H1 (cell line): ENCODE measurements around the gene FAM131C. TPM values are rescaled to one million over a fixed set of nuclear protein-coding genes. Genes with fewer than 3 reads are reported as not detected.

Source experiments
- CTCF ChIA-PET: fragments of 300-600 bp; sonication (Branson Sonifier 250); formaldehyde crosslinking; loops from one replicate; lab custom pipeline; 2021; ENCODE audit not compliant: partially characterized antibody; lab: Charles Lee
- POLR2A ChIA-PET: fragments of 300-600 bp; sonication (Branson Sonifier 250); formaldehyde crosslinking; loops from one replicate; lab custom pipeline; 2021; ENCODE audit warnings: inconsistent platforms; ENCODE audit not compliant: partially characterized antibody; lab: Charles Lee
- DNase-seq, 2 experiments: peaks; one replicate each; pipeline versions ENCODE4 v3.0.0 to v3.0.0-alpha.2; 2010 to 2022; ENCODE audit warnings: low spot score in 2 of 2, low read depth in 1 of 2, mixed read lengths in 1 of 2
- FAIRE-seq: peaks from 2 replicates; lab custom pipeline; 2011; peaks lifted over from hg19 to GRCh38; lab: Jason Lieb, UNC
- H2AFZ ChIP-seq: 2 replicates; pipeline ENCODE4 v1.8.1; 2012; ENCODE audit warnings: low read length, inconsistent platforms
- H2AK5ac ChIP-seq: 2 replicates; pipeline ENCODE4 v1.6.1; 2013; ENCODE audit warnings: low read depth, low read length
- H2BK120ac ChIP-seq: replicated peaks from 2 replicates; pipeline ENCODE3; 2013; ENCODE audit warnings: low read depth, low read length, inconsistent platforms
- H2BK12ac ChIP-seq: 2 replicates; pipeline ENCODE4 v1.6.1; 2013; ENCODE audit warnings: low read depth, low read length
- H2BK15ac ChIP-seq: 2 replicates; pipeline ENCODE4 v1.6.1; 2013; ENCODE audit warnings: low read length
- H2BK20ac ChIP-seq: 2 replicates; pipeline ENCODE4 v1.6.1; 2013; ENCODE audit warnings: low read length
- H2BK5ac ChIP-seq: 2 replicates; pipeline ENCODE4 v1.6.1; 2013; ENCODE audit warnings: low read depth, low read length
- H3K14ac ChIP-seq: 2 replicates; pipeline ENCODE4 v1.6.1; 2013; ENCODE audit warnings: inconsistent platforms; ENCODE audit not compliant: insufficient read length
- H3K18ac ChIP-seq: 2 replicates; pipeline ENCODE4 v1.6.1; 2013; ENCODE audit warnings: low read length; ENCODE audit errors: extremely low read depth
- H3K23ac ChIP-seq: 2 replicates; pipeline ENCODE4 v1.6.1; 2013; ENCODE audit warnings: inconsistent platforms; ENCODE audit not compliant: insufficient read length
- H3K23me2 ChIP-seq: 2 replicates; pipeline ENCODE4 v1.6.1; 2013; ENCODE audit warnings: low read depth, low read length
- H3K27ac ChIP-seq: 2 replicates; pipeline ENCODE4 v1.6.1; 2011; ENCODE audit warnings: low read depth, low read length, inconsistent platforms
- H3K27me3 ChIP-seq, 4 experiments: replicated peaks in 1 of 4; 1 replicate in 1 of 4; 2 replicates in 3 of 4; pipeline versions ENCODE4 v1.6.1 to v1.8.1; 2011 to 2013; ENCODE audit warnings: low read length in 3 of 4, mild to moderate bottlenecking in 3 of 4, inconsistent platforms in 2 of 4, mixed read lengths in 2 of 4, moderate library complexity in 1 of 4; ENCODE audit not compliant: control insufficient read depth in 3 of 4, insufficient read depth in 3 of 4; ENCODE audit errors: extremely low read depth in 1 of 4
- H3K36me3 ChIP-seq, 4 experiments: 2 replicates each; pipeline versions ENCODE4 v1.6.1 to v1.8.1; 2011 to 2013; ENCODE audit warnings: mild to moderate bottlenecking in 4 of 4, low read length in 3 of 4, moderate library complexity in 2 of 4, control low read depth in 1 of 4, inconsistent platforms in 1 of 4; ENCODE audit not compliant: insufficient read depth in 4 of 4, control insufficient read depth in 2 of 4
- H3K4ac ChIP-seq: replicated peaks from 2 replicates; pipeline ENCODE3; 2013; ENCODE audit warnings: low read length, low read depth, mixed read lengths, inconsistent platforms; ENCODE audit not compliant: insufficient read length
- H3K4me1 ChIP-seq, 4 experiments: replicated peaks in 1 of 4; 1 replicate in 1 of 4; 2 replicates in 3 of 4; pipeline versions ENCODE4 v1.6.1 to v1.8.1; 2011 to 2013; ENCODE audit warnings: low read length in 3 of 4, inconsistent platforms in 2 of 4, mixed read lengths in 1 of 4; ENCODE audit not compliant: insufficient read depth in 4 of 4, control insufficient read depth in 3 of 4
- H3K4me2 ChIP-seq, 2 experiments: 2 replicates each; pipeline versions ENCODE4 v1.6.1 to v1.8.1; 2011 to 2013; ENCODE audit warnings: low read depth in 2 of 2, low read length in 2 of 2, control low read depth in 1 of 2, inconsistent platforms in 1 of 2, mild to moderate bottlenecking in 1 of 2; ENCODE audit not compliant: insufficient read depth in 1 of 2
- H3K4me3 ChIP-seq, 4 experiments: fragments of 200-600, 300-600 bp in 1 of 4; sonication (generic), shearing (Covaris generic), sonication (Bioruptor Twin) in 1 of 4; 2 replicates each; pipeline versions ENCODE4 v1.5.1 to v1.8.1; 2011 to 2016; ENCODE audit warnings: low read length in 4 of 4, low read depth in 3 of 4, control low read depth in 2 of 4, inconsistent platforms in 2 of 4, mild to moderate bottlenecking in 2 of 4, mixed read lengths in 1 of 4, moderate library complexity in 1 of 4; ENCODE audit not compliant: insufficient read depth in 2 of 4; ENCODE audit errors: extremely low read depth in 1 of 4
- H3K56ac ChIP-seq: replicated peaks from 2 replicates; pipeline ENCODE3; 2013; ENCODE audit warnings: low read depth, mild to moderate bottlenecking, mixed read lengths, low read length, inconsistent platforms; ENCODE audit not compliant: insufficient read length
- H3K79me1 ChIP-seq: 2 replicates; pipeline ENCODE4 v1.6.1; 2013; ENCODE audit warnings: low read depth, low read length, control low read depth
- H3K79me2 ChIP-seq, 2 experiments: 2 replicates each; pipeline versions ENCODE4 v1.6.1 to v1.8.1; 2012 to 2013; ENCODE audit warnings: low read length in 2 of 2, mild to moderate bottlenecking in 2 of 2, inconsistent platforms in 1 of 2; ENCODE audit not compliant: insufficient read depth in 2 of 2, control insufficient read depth in 1 of 2
- H3K9ac ChIP-seq, 4 experiments: replicated peaks in 1 of 4; 1 replicate in 1 of 4; 2 replicates in 3 of 4; pipeline versions ENCODE4 v1.6.1 to v1.8.1; 2011 to 2013; ENCODE audit warnings: low read depth in 3 of 4, low read length in 3 of 4, control low read depth in 2 of 4, mild to moderate bottlenecking in 2 of 4, moderate library complexity in 2 of 4, inconsistent platforms in 1 of 4; ENCODE audit errors: extremely low read depth in 1 of 4
- H3K9me3 ChIP-seq, 2 experiments: 2 replicates each; pipeline versions ENCODE4 v1.6.1 to v1.8.1; 2012 to 2013; ENCODE audit warnings: mild to moderate bottlenecking in 2 of 2, moderate library complexity in 2 of 2, control low read depth in 1 of 2, inconsistent platforms in 1 of 2, low read depth in 1 of 2, low read length in 1 of 2, mixed read lengths in 1 of 2; ENCODE audit not compliant: insufficient read depth in 2 of 2
- H4K20me1 ChIP-seq, 2 experiments: replicated peaks in 1 of 2; 2 replicates each; pipeline versions ENCODE3 to v1.8.1; 2011 to 2013; ENCODE audit warnings: inconsistent platforms in 2 of 2, low read length in 2 of 2, mild to moderate bottlenecking in 1 of 2; ENCODE audit not compliant: insufficient read depth in 2 of 2, control insufficient read depth in 1 of 2
- H4K5ac ChIP-seq: 2 replicates; pipeline ENCODE4 v1.6.1; 2013; ENCODE audit warnings: low read length, low read depth, mixed read lengths, inconsistent platforms; ENCODE audit not compliant: insufficient read length
- H4K8ac ChIP-seq: 2 replicates; pipeline ENCODE4 v1.8.0; 2013; ENCODE audit warnings: mild to moderate bottlenecking, moderate library complexity, low read length, inconsistent platforms; ENCODE audit not compliant: insufficient read depth; ENCODE audit errors: extremely low read depth
- H4K91ac ChIP-seq: replicated peaks from 2 replicates; pipeline ENCODE3; 2013; ENCODE audit warnings: low read length, mixed read lengths, inconsistent platforms; ENCODE audit not compliant: insufficient read length
- ATF2 ChIP-seq: IDR thresholded peaks from 2 replicates; pipeline ENCODE4 v1.6.1; 2012; ENCODE audit warnings: low read length, inconsistent platforms
- EP300 ChIP-seq, 2 experiments: IDR thresholded peaks; 1 replicate in 1 of 2; 2 replicates in 1 of 2; pipeline ENCODE4 v1.6.1; 2011 to 2012; ENCODE audit warnings: low read depth in 2 of 2, low read length in 2 of 2, mild to moderate bottlenecking in 2 of 2, borderline replicate concordance in 1 of 2, inconsistent platforms in 1 of 2, moderate library complexity in 1 of 2
- FOSL1 ChIP-seq: IDR thresholded peaks from 2 replicates; pipeline ENCODE4 v1.6.1; 2011; ENCODE audit warnings: mild to moderate bottlenecking, low read depth, low read length, moderate library complexity; ENCODE audit not compliant: insufficient read depth
- KDM4A ChIP-seq: IDR thresholded peaks from one replicate; pipeline ENCODE4 v1.7.1; 2012; ENCODE audit warnings: low read depth, mild to moderate bottlenecking, moderate library complexity, low read length, inconsistent platforms; ENCODE audit not compliant: severe bottlenecking
- NANOG ChIP-seq: IDR thresholded peaks from 2 replicates; pipeline ENCODE4 v1.6.1; 2011; ENCODE audit warnings: low read length, low read depth, mild to moderate bottlenecking, inconsistent platforms; ENCODE audit not compliant: insufficient read depth, poor library complexity, severe bottlenecking
- RNF2 ChIP-seq: fragments of 200-900, 300-1000 bp; sonication (generic); IDR thresholded peaks from 2 replicates; pipeline ENCODE4 v1.7.1; 2016; ENCODE audit warnings: borderline replicate concordance, low read depth, mild to moderate bottlenecking, antibody characterized with exemption, low read length; ENCODE audit not compliant: poor library complexity, severe bottlenecking; ENCODE audit errors: missing control alignments
- RXRA ChIP-seq: IDR thresholded peaks from 2 replicates; pipeline ENCODE4 v1.6.1; 2011; ENCODE audit warnings: low read depth, mild to moderate bottlenecking, low read length, moderate library complexity; ENCODE audit not compliant: insufficient read depth
- SAP30 ChIP-seq: fragments of 300-600 bp; sonication (generic); IDR thresholded peaks from 2 replicates; pipeline ENCODE4 v1.7.1; 2012; ENCODE audit warnings: low read length, moderate library complexity, mild to moderate bottlenecking, inconsistent platforms; ENCODE audit not compliant: insufficient read depth, insufficient replicate concordance
- SIRT6 ChIP-seq: IDR thresholded peaks from one replicate; pipeline ENCODE4 v1.7.1; 2012; ENCODE audit warnings: low read length, inconsistent platforms
- SIX5 ChIP-seq: IDR thresholded peaks from 2 replicates; pipeline ENCODE4 v1.6.1; 2011; ENCODE audit warnings: mild to moderate bottlenecking, low read depth, low read length
- SRF ChIP-seq: IDR thresholded peaks from 2 replicates; pipeline ENCODE4 v1.6.1; 2011; ENCODE audit warnings: mild to moderate bottlenecking, low read depth, low read length, moderate library complexity
- WGBS, 2 experiments: shearing (Covaris generic) in 1 of 2; methylation state at CpG; one replicate each; pipeline versions ENCODE4 v1.1.6 to v1.1.7; 2013 to 2015; ENCODE audit warnings: low lambda C conversion rate in 2 of 2, mixed read lengths in 2 of 2, inconsistent platforms in 1 of 2, low coverage in 1 of 2, missing lambda C conversion rate in 1 of 2; ENCODE audit not compliant: insufficient replicate concordance in 2 of 2, insufficient coverage in 1 of 2, insufficient read length in 1 of 2; ENCODE audit errors: extremely low coverage in 1 of 2, missing lambda C conversion rate in 1 of 2; 5-methylcytosine and 5-hydroxymethylcytosine counted together
- polyA plus RNA-seq, 7 experiments: library from polyadenylated mRNA; depleted of rRNA in 3 of 7; stranded (reverse) in 5 of 7; unstranded in 2 of 7; fragments of >200 nt in 5 of 7; fragments of 200-250 nt in 2 of 7; gene quantifications; 1 replicate in 5 of 7; 2 replicates in 1 of 7; 4 replicates in 1 of 7; pipeline versions ENCODE4 v1.2.1 to v1.2.3, GENCODE V29; 2011 to 2013; ENCODE audit warnings: missing spikeins in 2 of 7, mixed read lengths in 2 of 7
- total RNA-seq: library from RNA; stranded (reverse); fragmentation: NEBNext Ultra II Directional; extraction: Animal tissue kit (Norgen Biotek cat#: 25700); gene quantifications from 2 replicates; pipeline ENCODE4 v1.2.1, GENCODE V29; 2021

The FAM131C gene
- total and polyA plus RNA-seq, 2 of the 8 experiments (the other 6 are each of a cell fraction or from before 2014, with no cell fraction given) = 0.73 to 0.78 TPM

- no peak overlapping the region for H3K4ac ChIP-seq
- H3K23me2 ChIP-seq = no peaks in the 10 kb centered on the region
- no peak overlapping the region for H2BK20ac ChIP-seq
- DNase-seq (no peak), FAIRE-seq (no peak)
- no peak overlapping the region for H3K27ac ChIP-seq
- no peak overlapping the region for H2BK5ac ChIP-seq
- H3K36me3 ChIP-seq = no peaks in the 10 kb centered on the region
- no peak overlapping the region for H3K4me2 ChIP-seq
- no peaks in the 10 kb centered on the region for H4K20me1 ChIP-seq
- ChIA-PET CTCF (interaction anchor here (1.2 to 2.7 kb wide), 2 partner anchors 20 to 21 kb away, joined by 4 to 21 read pairs; no protein-coding TSS in a partner anchor), POLR2A (interaction anchor here (0.9 to 1.8 kb wide), 2 partner anchors 14 to 17 kb away, joined by 3 to 8 read pairs; no protein-coding TSS in a partner anchor)
- peaks cover 0 to 2% (median under 1%) of the 10 kb centered on the region in 4 experiments; a peak in 3 of 7 replicates for H3K27me3 ChIP-seq
- no peak overlapping the region for H2BK12ac ChIP-seq
- H3K23ac ChIP-seq = no peak overlapping the region
- H2AFZ ChIP-seq = no peak overlapping the region
- no peak overlapping the region for H4K91ac ChIP-seq
- 80% methylated on average over 1 of the region's 1 CpG; no CpG with 5 or more reads in 1 of the 2 experiments for WGBS, 2 experiments
- H3K4me3 ChIP-seq = no peak overlapping the region
- H2BK15ac ChIP-seq = no peak overlapping the region
- no peak overlapping the region for H3K18ac ChIP-seq
- peaks cover 0 to 17% (median 9%) of the 10 kb centered on the region in 4 experiments; a peak in 6 of 7 replicates for H3K4me1 ChIP-seq
- H3K79me1 ChIP-seq = no peaks in the 10 kb centered on the region
- no peak overlapping the region for H4K5ac ChIP-seq
- no peak overlapping the region for H4K8ac ChIP-seq
- no peak overlapping the region for H2AK5ac ChIP-seq
- H2BK120ac ChIP-seq = no peak overlapping the region
- H3K14ac ChIP-seq = no peak overlapping the region
- H3K56ac ChIP-seq = no peak overlapping the region
- H3K9me3 ChIP-seq = no peaks in the 10 kb centered on the region
- H3K79me2 ChIP-seq = no peaks in the 10 kb centered on the region
- no peak overlapping the region for H3K9ac ChIP-seq
- TF ChIP-seq EP300 (IDR thresholded peaks at IDR 0.05; ENCODE audit: borderline replicate concordance in 1 of 2, low read depth in 2 of 2, low read length in 2 of 2) (no peak), SIX5 (no peak), SAP30 (no peak), SIRT6 (no peak), FOSL1 (no peak), NANOG (no peak), SRF (no peak), KDM4A (no peak), RXRA (no peak), ATF2 (no peak), RNF2 (no peak)
Observed at GRCh38 chr1:16029288-16029687, 44.2 kb downstream of the FAM131C start.
